ENCODE results near the gene SPESP1. TPM values are rescaled to one million over a fixed set of nuclear protein-coding genes. Genes with fewer than 3 reads are reported as not detected.

The SPESP1 gene
- total and polyA plus RNA-seq, 2 of the 8 experiments (the other 6 are each of a cell fraction or from before 2014, with no cell fraction given), result not detected

- TF ChIP-seq CHD7 (IDR thresholded peaks at IDR 0.05; ENCODE audit: insufficient replicate concordance, low read length) (no peak), ATF3 (IDR thresholded peaks at IDR 0.05; ENCODE audit: insufficient read depth, low read depth, low read length) (no peak), POU5F1 (IDR thresholded peaks at IDR 0.05; ENCODE audit: low read depth, low read length) (no peak), USF2 (IDR thresholded peaks at IDR 0.05; ENCODE audit: low read length) (no peak), NANOG (IDR thresholded peaks at IDR 0.05; ENCODE audit: insufficient read depth, low read depth, low read length, poor library complexity, severe bottlenecking) (no peak), ASH2L (IDR thresholded peaks at IDR 0.05; ENCODE audit: low read length) (no peak), EGR1 (IDR thresholded peaks at IDR 0.05; ENCODE audit: borderline replicate concordance, low read depth, low read length) (no peak), HDAC2 (IDR thresholded peaks at IDR 0.05; ENCODE audit: borderline replicate concordance in 1 of 2, low read depth in 2 of 2, low read length in 2 of 2) (no peak), YY1 (IDR thresholded peaks at IDR 0.05; ENCODE audit: low read depth, low read length) (no peak), CBX5 (IDR thresholded peaks at IDR 0.05; ENCODE audit: low read depth, low read length) (no peak)
These were observed 54.3 kb downstream of the SPESP1 start (continued) for GRCh38 chr15:68984586-68984985.
